Measurements from ENCODE around the gene ACSS3. TPM values are rescaled to one million over a fixed set of nuclear protein-coding genes. Genes with fewer than 3 reads are reported as not detected.

Gene ACSS3
- total and polyA plus RNA-seq, 2 of the 8 experiments (the other 6 are each of a cell fraction or from before 2014, with no cell fraction given) = 14.4 to 24.0 TPM

GRCh38 chr12:81143057-81143456, 65.2 kb downstream of the ACSS3 start:
- CTCF ChIA-PET (ENCODE audit: partially characterized antibody) = interaction anchor here (2.5 kb wide), 1 partner anchor 14 kb away, joined by 11 read pairs; no protein-coding TSS in a partner anchor
- no peak for FAIRE-seq
- no peak overlapping the region for H3K27ac ChIP-seq (ENCODE audit: low read depth, low read length)
- TF ChIP-seq POLR2A (IDR thresholded peaks at IDR 0.05; ENCODE audit: control extremely low read depth in 1 of 2, low read depth in 2 of 2, low read length in 2 of 2) (no peak), SAP30 (IDR thresholded peaks at IDR 0.05; ENCODE audit: insufficient read depth, insufficient replicate concordance, low read length) (no peak), RFX5 (IDR thresholded peaks at IDR 0.05; ENCODE audit: borderline replicate concordance, low read depth, low read length) (no peak)

More at GRCh38 chr12:81143057-81143456, 65.2 kb downstream of the ACSS3 start:
- H2BK20ac ChIP-seq (ENCODE audit: low read length) = no peak overlapping the region
- H3K14ac ChIP-seq (ENCODE audit: insufficient read length) = no peak overlapping the region
- H3K23ac ChIP-seq (ENCODE audit: insufficient read length) = no peak overlapping the region
- H3K79me2 ChIP-seq (ENCODE audit: control insufficient read depth in 1 of 2, insufficient read depth in 2 of 2, low read length in 2 of 2) = no peaks in the 10 kb centered on the region
- no peak overlapping the region for H4K5ac ChIP-seq (ENCODE audit: insufficient read length, low read depth, low read length)
- no peak overlapping the region for H3K4ac ChIP-seq (replicated peaks; ENCODE audit: insufficient read length, low read depth, low read length)
- H3K18ac ChIP-seq (ENCODE audit: extremely low read depth, low read length) = no peak overlapping the region
- POLR2A ChIA-PET (ENCODE audit: partially characterized antibody) = no interaction called here
- H2BK5ac ChIP-seq (ENCODE audit: low read depth, low read length) = no peak overlapping the region
- no peak overlapping the region for H3K9ac ChIP-seq (replicated peaks in 1 of 4; ENCODE audit: extremely low read depth in 1 of 4, low read depth in 3 of 4, low read length in 3 of 4)
- H4K91ac ChIP-seq (replicated peaks; ENCODE audit: insufficient read length, low read length) = no peak overlapping the region
- no peak overlapping the region for H4K8ac ChIP-seq (ENCODE audit: extremely low read depth, insufficient read depth, low read length)
- no peak for DNase-seq (ENCODE audit: low read depth in 1 of 2, low spot score in 2 of 2)
- H3K36me3 ChIP-seq (ENCODE audit: control insufficient read depth in 2 of 4, insufficient read depth in 4 of 4, low read length in 3 of 4) = peaks cover 0 to 4% (median 0%) of the 10 kb centered on the region in 4 experiments; a peak in 2 of 8 replicates
- no peaks in the 10 kb centered on the region for H3K79me1 ChIP-seq (ENCODE audit: low read depth, low read length)
- no peak overlapping the region for H2BK15ac ChIP-seq (ENCODE audit: low read length)
- no peaks in the 10 kb centered on the region for H3K27me3 ChIP-seq (replicated peaks in 1 of 4; ENCODE audit: control insufficient read depth in 3 of 4, extremely low read depth in 1 of 4, insufficient read depth in 3 of 4, low read length in 3 of 4)
- WGBS, 2 experiments (ENCODE audit: extremely low coverage in 1 of 2, insufficient coverage in 1 of 2, insufficient read length in 1 of 2, insufficient replicate concordance in 2 of 2, low coverage in 1 of 2, low lambda C conversion rate in 2 of 2, missing lambda C conversion rate in 1 of 2) = 88% methylated on average over 5 of the region's 5 CpGs; no CpG with 5 or more reads in 1 of the 2 experiments
- no peaks in the 10 kb centered on the region for H3K4me1 ChIP-seq (replicated peaks in 1 of 4; ENCODE audit: control insufficient read depth in 3 of 4, insufficient read depth in 4 of 4, low read length in 3 of 4)
- H3K4me3 ChIP-seq (ENCODE audit: extremely low read depth in 1 of 4, insufficient read depth in 2 of 4, low read depth in 3 of 4, low read length in 4 of 4) = no peak overlapping the region
- H4K20me1 ChIP-seq (replicated peaks in 1 of 2; ENCODE audit: control insufficient read depth in 1 of 2, insufficient read depth in 2 of 2, low read length in 2 of 2) = no peaks in the 10 kb centered on the region
- H3K56ac ChIP-seq (replicated peaks; ENCODE audit: insufficient read length, low read depth, low read length) = no peak overlapping the region
- H2AK5ac ChIP-seq (ENCODE audit: low read depth, low read length) = no peak overlapping the region
- H3K23me2 ChIP-seq (ENCODE audit: low read depth, low read length) = no peaks in the 10 kb centered on the region
- H3K9me3 ChIP-seq (ENCODE audit: insufficient read depth in 2 of 2, low read depth in 1 of 2, low read length in 1 of 2) = no peaks in the 10 kb centered on the region
- no peak overlapping the region for H2AFZ ChIP-seq (ENCODE audit: low read length)
- H3K4me2 ChIP-seq (ENCODE audit: insufficient read depth in 1 of 2, low read depth in 2 of 2, low read length in 2 of 2) = no peak overlapping the region
- no peak overlapping the region for H2BK120ac ChIP-seq (replicated peaks; ENCODE audit: low read depth, low read length)
- no peak overlapping the region for H2BK12ac ChIP-seq (ENCODE audit: low read depth, low read length)

All from H1 (cell line).